Gastrocnemius medialis (tissue), 4 donors: ENCODE measurements around the gene LIX1. TPM values are rescaled to one million over a fixed set of nuclear protein-coding genes. Genes with fewer than 3 reads are reported as not detected.

Experiments
- ATAC-seq, 2 donors: fragments of 150-250 bp; one replicate each; pipeline ENCODE4 v1.9.1; 2016
- DNase-seq, 2 donors: peaks; one replicate each; pipeline ENCODE4 v3.0.0-alpha.2; 2019
- H3K27ac ChIP-seq, 4 donors: fragments of 200-600 bp; sonication (generic); 1 replicate in 1 of 4; 2 replicates in 3 of 4; pipeline ENCODE4 v1.5.1; 2016 to 2018; ENCODE audit warnings: mild to moderate bottlenecking in 2 of 4, moderate library complexity in 1 of 4
- H3K27me3 ChIP-seq, 3 donors: fragments of 200-600 bp; sonication (generic) in 2 of 3; 1 replicate in 1 of 3; 2 replicates in 2 of 3; pipeline versions ENCODE4 v1.5.1 to v1.6.0; 2016 to 2019; ENCODE audit warnings: mild to moderate bottlenecking in 1 of 3, moderate library complexity in 1 of 3
- H3K36me3 ChIP-seq, 2 donors: fragments of 200-600 bp; sonication (generic) in 1 of 2; one replicate each; pipeline ENCODE4 v1.5.1; 2017 to 2018
- H3K4me1 ChIP-seq, 2 donors: fragments of 200-600 bp; sonication (generic) in 1 of 2; one replicate each; pipeline ENCODE4 v1.5.1; 2016 to 2017; ENCODE audit warnings: mild to moderate bottlenecking in 2 of 2
- H3K4me3 ChIP-seq, 4 donors: fragments of 200-600 bp; sonication (generic) in 3 of 4; 1 replicate in 1 of 4; 2 replicates in 3 of 4; pipeline ENCODE4 v1.5.1; 2016 to 2019; ENCODE audit warnings: mild to moderate bottlenecking in 2 of 4
- H3K9me3 ChIP-seq, 3 donors: fragments of 200-600 bp; sonication (generic) in 2 of 3; 1 replicate in 1 of 3; 2 replicates in 2 of 3; pipeline ENCODE4 v1.5.1; 2016 to 2019
- POLR2A ChIP-seq, 2 donors: fragments of 450-650 bp; IDR thresholded peaks; one replicate each; pipeline ENCODE4 v1.6.1; 2017; ENCODE audit warnings: antibody characterized with exemption in 2 of 2, mild to moderate bottlenecking in 2 of 2, moderate library complexity in 2 of 2
- in situ Hi-C, 4 donors: fragments of 200-750 bp; cut with MboI; loops; one replicate each; pipeline versions ENCODE4 v1.15.0 to v1.8.0; 2017; ENCODE audit warnings: low sequenced_read_pairs in 4 of 4
- intact Hi-C: fragments of 100-400 bp; cut with DNase I; formaldehyde crosslinking; loops from one replicate; pipeline ENCODE4 v1.15.1; 2023; ENCODE audit warnings: low total_unique reads
- total RNA-seq, 4 donors: library from RNA; depleted of rRNA; stranded (reverse); fragments of >200 nt; gene quantifications; one replicate each; pipeline versions ENCODE4 v1.1.0 to v1.2.3, GENCODE V29; 2016
- TF ChIP-seq, protein P1 (sequence below), 5 experiments: fragments of 450-650 bp in 3 of 5; fragments of 200-600 bp in 2 of 5; sonication (generic) in 2 of 5; IDR thresholded peaks in 4 of 5; conservative IDR thresholded peaks in 1 of 5; 1 replicate in 4 of 5; 2 replicates in 1 of 5; pipeline ENCODE4 v1.5.1; 2016 to 2019; ENCODE audit warnings: antibody characterized with exemption in 5 of 5, mild to moderate bottlenecking in 3 of 5, moderate library complexity in 3 of 5

The LIX1 gene
- total RNA-seq, 4 donors from 2014 or later: not detected

DNA sequence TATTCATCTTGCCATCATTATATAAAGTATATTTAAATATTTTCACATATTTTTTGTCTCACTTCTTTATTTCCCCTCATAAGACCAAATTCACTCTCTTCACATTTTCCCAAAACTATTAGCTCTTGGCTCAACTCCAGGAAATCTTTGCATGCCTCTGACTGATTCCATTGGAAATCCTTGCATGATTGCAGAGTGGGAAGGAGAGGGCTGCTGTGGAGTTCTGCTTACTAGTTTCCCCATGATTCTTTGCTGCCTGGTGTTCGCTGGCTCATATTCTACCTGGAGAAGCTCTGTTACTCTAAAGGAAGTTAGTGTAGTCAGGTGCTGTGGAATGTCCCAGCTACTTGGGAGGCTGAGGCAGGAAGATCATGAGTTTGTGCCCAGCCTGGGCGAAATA lies 41.9 kb downstream of the LIX1 start:
- in situ Hi-C loops: no loop called here
- Histone ChIP-seq H3K27me3 (no peaks in the 10 kb centered on the region), H3K4me3 (no peak overlapping the region), H3K27ac (no peak overlapping the region), H3K9me3 (no peaks in the 10 kb centered on the region), H3K4me1 (no peaks in the 10 kb centered on the region), H3K36me3 (no peaks in the 10 kb centered on the region)
- intact Hi-C loops: no loop called here
- ATAC-seq: no peak
- no peak for DNase-seq
- TF ChIP-seq, protein P1, sequence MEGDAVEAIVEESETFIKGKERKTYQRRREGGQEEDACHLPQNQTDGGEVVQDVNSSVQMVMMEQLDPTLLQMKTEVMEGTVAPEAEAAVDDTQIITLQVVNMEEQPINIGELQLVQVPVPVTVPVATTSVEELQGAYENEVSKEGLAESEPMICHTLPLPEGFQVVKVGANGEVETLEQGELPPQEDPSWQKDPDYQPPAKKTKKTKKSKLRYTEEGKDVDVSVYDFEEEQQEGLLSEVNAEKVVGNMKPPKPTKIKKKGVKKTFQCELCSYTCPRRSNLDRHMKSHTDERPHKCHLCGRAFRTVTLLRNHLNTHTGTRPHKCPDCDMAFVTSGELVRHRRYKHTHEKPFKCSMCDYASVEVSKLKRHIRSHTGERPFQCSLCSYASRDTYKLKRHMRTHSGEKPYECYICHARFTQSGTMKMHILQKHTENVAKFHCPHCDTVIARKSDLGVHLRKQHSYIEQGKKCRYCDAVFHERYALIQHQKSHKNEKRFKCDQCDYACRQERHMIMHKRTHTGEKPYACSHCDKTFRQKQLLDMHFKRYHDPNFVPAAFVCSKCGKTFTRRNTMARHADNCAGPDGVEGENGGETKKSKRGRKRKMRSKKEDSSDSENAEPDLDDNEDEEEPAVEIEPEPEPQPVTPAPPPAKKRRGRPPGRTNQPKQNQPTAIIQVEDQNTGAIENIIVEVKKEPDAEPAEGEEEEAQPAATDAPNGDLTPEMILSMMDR (IDR thresholded peaks at IDR 0.05 in 4 of 5, conservative IDR thresholded peaks at IDR 0.05 in 1 of 5): no peak
- TF ChIP-seq POLR2A (IDR thresholded peaks at IDR 0.05): no peak

DNA sequence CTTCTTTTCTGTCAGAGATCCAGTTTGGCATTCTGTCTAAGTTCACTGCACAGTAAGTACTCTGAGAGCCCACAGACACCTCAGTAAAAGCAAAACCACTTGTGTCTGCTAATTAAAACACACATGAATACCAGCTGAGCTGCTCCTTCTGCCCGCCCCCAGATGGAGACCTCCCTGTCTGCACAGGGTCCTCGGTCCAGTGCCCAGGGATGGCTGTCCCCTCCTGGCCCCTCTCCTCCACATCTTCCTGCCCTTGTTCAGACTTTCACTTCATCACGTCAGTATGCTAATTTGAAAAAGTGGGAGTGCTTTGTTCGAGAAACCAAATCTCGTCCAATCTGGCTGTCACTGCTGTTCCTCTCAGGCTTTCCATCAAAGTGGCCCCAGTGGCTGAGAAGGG lies 43.5 kb downstream of the LIX1 start:
- ATAC-seq (no peak), DNase-seq (no peak)
- Histone ChIP-seq H3K4me1 (no peaks in the 10 kb centered on the region), H3K27ac (no peak overlapping the region), H3K36me3 (no peaks in the 10 kb centered on the region), H3K4me3 (no peak overlapping the region), H3K9me3 (no peaks in the 10 kb centered on the region), H3K27me3 (no peaks in the 10 kb centered on the region)
- intact Hi-C loops: no loop called here
- in situ Hi-C loops: no loop called here
- TF ChIP-seq, protein P1 (IDR thresholded peaks at IDR 0.05 in 4 of 5, conservative IDR thresholded peaks at IDR 0.05 in 1 of 5): no peak
- no peak for TF ChIP-seq POLR2A (IDR thresholded peaks at IDR 0.05)

DNA sequence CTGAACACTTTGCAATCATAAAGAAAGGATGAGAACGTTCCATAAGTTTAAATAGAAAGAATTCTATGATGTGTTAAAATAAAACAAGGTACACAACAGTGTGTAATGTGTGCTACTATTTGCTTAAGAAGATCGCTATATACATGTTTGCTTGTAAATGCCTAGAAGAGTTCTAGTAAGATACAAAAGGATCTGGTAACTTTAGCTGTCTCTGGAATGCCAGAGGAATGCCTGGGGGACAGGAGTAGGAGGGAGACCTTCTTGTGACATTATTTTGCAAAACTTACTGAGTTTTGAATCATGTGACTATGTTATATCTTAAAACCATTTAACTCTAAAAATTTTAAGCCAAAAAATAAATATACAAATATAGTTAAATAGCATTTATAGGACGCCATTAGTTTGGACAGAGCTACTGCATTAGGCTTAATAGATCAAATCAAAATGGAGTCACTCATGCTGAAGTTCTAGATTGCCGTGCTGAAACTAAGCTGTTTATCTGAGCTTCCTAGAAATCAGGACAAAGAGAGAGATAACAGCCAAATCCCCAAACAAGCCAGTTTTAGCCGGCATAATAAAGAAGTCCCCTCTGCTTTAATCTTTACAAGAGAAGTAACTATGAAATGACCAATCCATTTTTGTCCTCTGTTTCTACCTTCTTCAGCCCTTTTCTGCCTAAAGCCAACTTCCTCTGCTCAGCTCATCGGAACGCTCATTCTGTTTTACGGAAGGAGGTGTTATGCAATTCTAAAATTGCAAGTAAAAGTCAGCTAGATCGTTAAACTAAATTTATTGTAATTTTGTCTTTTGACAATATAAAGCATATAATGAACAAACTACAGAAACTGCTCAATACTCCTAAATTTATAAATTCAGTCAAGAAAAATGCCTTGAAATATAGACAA lies 44.8 kb downstream of the LIX1 start:
- H3K4me3 ChIP-seq: no peak overlapping the region
- intact Hi-C loops: no loop called here
- no peaks in the 10 kb centered on the region for H3K4me1 ChIP-seq
- no peaks in the 10 kb centered on the region for H3K9me3 ChIP-seq
- no peaks in the 10 kb centered on the region for H3K36me3 ChIP-seq
- no peak for TF ChIP-seq POLR2A (IDR thresholded peaks at IDR 0.05)
- TF ChIP-seq, protein P1 (IDR thresholded peaks at IDR 0.05 in 4 of 5, conservative IDR thresholded peaks at IDR 0.05 in 1 of 5): no peak
- DNase-seq (no peak), ATAC-seq (no peak)
- in situ Hi-C loops: no loop called here
- H3K27ac ChIP-seq: no peak overlapping the region
- H3K27me3 ChIP-seq: no peaks in the 10 kb centered on the region

DNA sequence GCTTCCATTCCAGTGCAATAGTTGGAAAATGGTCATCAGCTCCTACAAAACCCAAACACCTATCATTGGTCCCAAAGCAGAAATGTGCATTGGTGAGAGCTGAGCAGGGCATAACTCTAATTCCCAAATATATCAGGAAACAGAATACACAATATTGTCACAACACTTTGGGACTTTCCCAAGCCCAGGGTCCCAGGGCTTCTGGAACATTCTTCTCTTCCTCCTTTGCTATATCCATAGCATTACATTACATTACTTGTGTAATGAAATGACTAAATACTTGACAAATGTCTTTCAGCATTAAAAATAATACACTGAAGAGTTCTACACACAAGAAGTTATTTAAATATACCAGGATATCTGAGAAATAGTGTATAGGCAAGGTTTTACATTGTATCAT lies 45.6 kb downstream of the LIX1 start:
- intact Hi-C loops (no loop called here), in situ Hi-C loops (no loop called here)
- TF ChIP-seq POLR2A (IDR thresholded peaks at IDR 0.05): no peak
- TF ChIP-seq, protein P1 (IDR thresholded peaks at IDR 0.05 in 4 of 5, conservative IDR thresholded peaks at IDR 0.05 in 1 of 5): no peak
- Histone ChIP-seq H3K9me3 (no peaks in the 10 kb centered on the region), H3K4me1 (no peaks in the 10 kb centered on the region), H3K36me3 (no peaks in the 10 kb centered on the region), H3K27ac (no peak overlapping the region), H3K27me3 (no peaks in the 10 kb centered on the region), H3K4me3 (no peak overlapping the region)
- DNase-seq: no peak
- ATAC-seq: no peak
